ENCODE data around the gene CLCN2.
A peak's percentile ranks its signal among the peaks of the same experiment; 100 is the strongest.
"Not testable (repeated sequence)": the region's sequence is repeated elsewhere in the genome, so short reads cannot be mapped to it uniquely, and the experiment has no call there.

Gene CLCN2

GRCh38 chr3:184344579-184345316, 16.7 kb downstream of the CLCN2 start:
- DNase-seq: no peak

- DNase-seq: no peak
These were observed 18.1 kb downstream of the CLCN2 start for GRCh38 chr3:184343200-184343876.

- no peak for DNase-seq
These were observed 19.5 kb downstream of the CLCN2 start for GRCh38 chr3:184341925-184342324.

GRCh38 chr3:184339451-184340135, 21.8 kb downstream of the CLCN2 start:
- not testable (repeated sequence) for DNase-seq

GRCh38 chr3:184339001-184339400, 22.4 kb downstream of the CLCN2 start:
- no peak for DNase-seq

GRCh38 chr3:184338511-184338945, 22.9 kb downstream of the CLCN2 start:
- peak; percentile 32 for DNase-seq

GRCh38 chr3:184337981-184338380, 23.4 kb downstream of the CLCN2 start:
- DNase-seq: no peak

- no peak for DNase-seq
These were observed 24.0 kb downstream of the CLCN2 start, which contains the start of gene FAM131A for GRCh38 chr3:184337399-184337714. TSS of gene FAM131A (plus strand) at chr3:184337600. CDS start at chr3:184337631, 31 bp downstream.

- DNase-seq: no peak
These were observed 24.6 kb downstream of the CLCN2 start for GRCh38 chr3:184336547-184337398.

- peak; percentile 90 for DNase-seq
These were observed 25.5 kb downstream of the CLCN2 start for GRCh38 chr3:184335661-184336546.

GRCh38 chr3:184335291-184335660, 26.1 kb downstream of the CLCN2 start:
- DNase-seq: no peak

GRCh38 chr3:184334470-184335158, 26.8 kb downstream of the CLCN2 start:
- DNase-seq: peak; percentile 51

GRCh38 chr3:184333700-184334099, 27.7 kb downstream of the CLCN2 start:
- DNase-seq: no peak

- DNase-seq: no peak
These were observed 28.2 kb downstream of the CLCN2 start for GRCh38 chr3:184333190-184333589.

- no peak for DNase-seq
These were observed 28.9 kb downstream of the CLCN2 start for GRCh38 chr3:184332370-184333090.

- no peak for DNase-seq
These were observed 32.9 kb downstream of the CLCN2 start for GRCh38 chr3:184328516-184328915.

- no peak for DNase-seq
These were observed 34.2 kb downstream of the CLCN2 start for GRCh38 chr3:184327171-184327570.

- DNase-seq: no peak
These were observed 35.6 kb downstream of the CLCN2 start for GRCh38 chr3:184325715-184326369.

- DNase-seq: no peak
These were observed 36.1 kb downstream of the CLCN2 start for GRCh38 chr3:184325269-184325668.

GRCh38 chr3:184323696-184324095, 37.7 kb downstream of the CLCN2 start:
- DNase-seq: no peak

Measured in CD4-positive, alpha-beta T cell treated with Interleukin-17A for 1 hour (primary cell).